Measurements from ENCODE around the gene ATOX1.
A peak's percentile ranks its signal among the peaks of the same experiment; 100 is the strongest.
"Not testable (repeated sequence)": the region's sequence is repeated elsewhere in the genome, so short reads cannot be mapped to it uniquely, and the experiment has no call there.

The ATOX1 gene, protein sequence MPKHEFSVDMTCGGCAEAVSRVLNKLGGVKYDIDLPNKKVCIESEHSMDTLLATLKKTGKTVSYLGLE

DNA sequence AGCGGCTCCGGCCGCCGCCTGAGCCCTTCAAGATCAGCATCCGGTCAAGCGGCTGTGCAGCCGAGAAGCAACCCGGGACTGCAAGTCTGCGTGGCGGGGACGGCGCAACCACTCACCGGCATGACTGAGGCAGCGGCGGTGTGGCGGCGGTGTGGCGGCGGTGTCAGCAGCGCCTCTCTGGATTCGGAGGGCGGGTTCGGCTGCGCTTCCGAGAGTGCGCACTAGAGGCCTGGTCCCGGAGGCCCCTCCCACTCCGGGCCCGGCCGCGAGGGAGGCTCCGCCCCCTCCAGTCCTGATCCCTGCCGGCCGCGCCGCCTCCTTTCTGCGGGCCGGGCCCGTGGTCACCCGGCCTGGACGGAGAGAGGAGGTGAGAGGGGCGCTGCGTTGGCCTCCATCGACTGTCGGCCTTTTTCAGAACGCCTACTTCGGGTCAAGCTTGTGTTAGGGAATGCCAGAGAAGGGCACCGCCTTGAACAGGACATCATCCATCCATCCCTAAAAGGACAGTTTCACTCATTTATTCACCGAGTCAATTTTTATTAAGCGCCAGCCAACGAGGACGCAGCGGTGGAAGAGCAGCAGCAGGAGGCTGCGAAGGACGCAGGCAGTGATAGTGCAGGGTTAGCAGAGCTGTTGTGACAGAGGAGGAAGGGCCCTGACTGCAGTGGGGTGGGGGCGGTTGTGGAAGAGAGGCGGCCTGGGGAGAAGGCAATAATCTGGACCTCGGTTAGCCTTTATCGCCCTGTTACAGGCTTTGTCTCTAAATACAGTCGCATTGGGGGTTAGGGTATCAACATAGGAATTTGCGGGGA is at the start of gene ATOX1:
TSS of gene ATOX1 (minus strand) at position 202 of the 812 bp plus-strand sequence. CDS start at position 122, 80 bp downstream.
- DNase-seq (ENCODE audit: low read depth in 3 of 3): peak; percentile 85 to 87 (median 86)

DNA sequence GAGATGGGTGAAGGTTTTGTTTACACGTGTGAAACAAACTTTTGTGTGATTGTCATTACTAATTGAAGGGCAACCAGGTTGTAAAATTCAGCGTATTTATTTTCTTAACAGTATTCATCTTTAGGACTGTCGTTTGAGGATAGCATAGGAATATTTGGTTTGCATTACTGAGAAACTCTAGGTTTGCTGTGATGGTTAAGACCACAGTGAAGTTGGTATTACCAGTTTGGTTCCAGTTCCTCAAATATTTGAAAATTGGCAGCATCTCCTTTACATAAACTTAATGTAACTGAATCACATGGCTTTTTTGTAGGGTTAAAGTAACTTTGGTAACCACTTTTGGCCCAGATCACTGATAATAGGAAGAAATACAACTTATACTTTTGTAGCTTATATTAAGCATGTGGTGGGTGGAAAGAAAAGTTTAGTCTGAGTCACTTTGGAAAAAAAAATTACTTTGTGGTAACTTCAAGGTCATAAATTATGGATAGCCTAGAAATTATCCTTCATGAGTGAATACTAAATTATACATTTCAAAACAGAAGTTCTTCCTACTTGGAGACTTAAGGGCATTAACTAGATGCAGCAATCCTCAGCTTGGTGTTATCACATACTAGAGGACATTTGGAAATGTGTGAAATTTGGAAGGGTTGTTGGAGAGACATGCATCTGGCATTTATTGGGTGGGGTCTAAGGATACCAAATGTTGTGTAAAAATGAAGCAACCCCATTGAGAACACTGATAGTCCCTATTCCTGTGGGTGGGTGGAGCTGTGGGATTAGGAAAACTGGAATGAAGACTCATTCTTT is 47.2 kb upstream of the ATOX1 start:
- DNase-seq (ENCODE audit: low read depth in 3 of 3): no peak

DNA sequence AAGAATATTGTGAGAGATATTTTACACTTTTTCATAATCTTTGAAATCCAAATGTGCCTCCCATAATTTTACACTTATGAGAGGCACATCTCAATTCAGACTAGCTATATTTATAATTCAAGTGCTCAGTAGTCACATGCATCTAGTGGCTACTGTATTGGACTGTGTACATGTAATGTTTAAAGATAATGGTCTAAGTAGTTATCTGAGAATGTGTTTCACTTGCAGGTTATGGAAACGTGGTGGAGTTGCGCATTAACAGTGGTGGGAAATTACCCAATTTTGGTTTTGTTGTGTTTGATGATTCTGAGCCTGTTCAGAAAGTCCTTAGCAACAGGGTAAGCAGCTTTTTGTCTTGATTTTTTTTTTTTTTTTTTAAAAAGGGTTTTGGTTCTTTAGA is 42.1 kb upstream of the ATOX1 start:
- no peak for DNase-seq (ENCODE audit: low read depth in 3 of 3)

DNA sequence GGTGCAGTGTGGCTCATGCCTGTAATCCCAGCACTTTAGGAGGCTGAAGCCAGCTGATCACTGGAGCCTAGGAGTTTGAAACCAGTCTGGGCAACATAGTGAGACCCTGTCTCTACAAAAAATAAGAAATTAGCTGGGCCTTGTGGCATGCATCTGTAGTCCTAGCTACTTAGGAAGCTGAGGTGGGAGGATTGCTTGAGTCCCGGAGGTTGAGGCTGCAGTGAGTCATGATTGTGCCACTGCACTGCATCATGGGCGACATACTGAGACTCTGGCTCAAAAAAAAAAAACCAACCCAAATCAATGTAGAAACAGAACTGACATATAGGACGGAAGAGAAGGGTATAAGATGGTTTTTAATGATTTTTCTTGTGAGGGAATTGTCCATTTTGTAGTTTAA is 41.0 kb upstream of the ATOX1 start:
- no peak for DNase-seq (ENCODE audit: low read depth in 3 of 3)

DNA sequence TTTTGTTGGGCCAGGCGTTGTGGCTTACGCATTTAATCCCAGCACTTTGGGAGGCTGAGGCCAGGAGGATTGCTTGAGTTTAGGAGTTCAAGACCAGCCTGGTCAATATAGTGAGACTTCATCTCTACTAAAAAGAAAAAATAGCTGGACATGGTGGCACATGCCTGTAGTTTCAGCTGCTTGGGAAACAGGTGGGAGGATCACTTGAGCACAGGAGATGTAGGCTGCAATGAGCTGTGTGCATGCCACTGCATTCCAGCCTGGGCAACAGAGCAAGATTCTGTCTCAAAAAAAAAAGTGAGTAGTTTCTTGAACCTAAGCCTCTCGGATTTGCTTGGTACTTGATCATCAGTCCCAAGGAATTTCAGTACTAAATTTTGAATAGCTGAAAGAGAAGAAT is 40.2 kb upstream of the ATOX1 start:
- no peak for DNase-seq (ENCODE audit: low read depth in 3 of 3)

DNA sequence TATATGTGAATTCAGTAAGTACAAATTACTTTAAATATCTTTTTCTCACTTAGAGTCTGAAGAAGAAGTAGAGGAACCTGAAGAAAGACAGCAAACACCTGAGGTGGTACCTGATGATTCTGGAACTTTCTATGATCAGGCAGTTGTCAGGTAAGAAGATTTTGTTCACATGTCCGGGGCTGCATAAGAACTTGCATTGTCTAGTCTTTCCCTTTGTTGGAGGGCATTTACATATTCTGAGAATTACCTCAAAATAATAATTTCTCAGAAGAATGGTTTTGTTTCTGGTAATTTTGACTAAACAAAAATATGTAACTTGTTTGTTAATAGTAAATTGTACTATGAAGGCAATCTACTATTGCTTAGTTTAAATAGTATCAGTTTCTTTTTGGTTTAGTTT is 37.0 kb upstream of the ATOX1 start:
- no peak for DNase-seq (ENCODE audit: low read depth in 3 of 3)

DNA sequence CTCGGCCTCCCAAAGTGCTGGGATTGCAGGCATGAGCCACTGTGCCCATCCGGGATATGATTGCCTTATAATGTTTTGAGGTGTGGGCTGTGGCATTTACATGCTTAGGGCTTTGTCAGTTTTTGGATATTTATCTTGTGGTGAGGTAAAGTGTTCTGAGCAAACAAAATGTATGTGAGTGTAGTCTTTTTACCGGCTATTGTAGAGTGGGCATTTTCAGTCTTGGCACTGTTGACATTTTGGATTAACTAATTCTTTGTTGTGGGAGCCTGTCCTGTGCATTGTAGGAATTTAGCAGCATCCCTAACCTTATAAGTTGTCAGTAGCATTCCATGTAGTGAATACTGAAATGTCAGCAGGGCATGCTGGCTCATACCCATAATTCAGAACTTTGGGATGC is 34.9 kb upstream of the ATOX1 start:
- DNase-seq (ENCODE audit: low read depth in 3 of 3): no peak

DNA sequence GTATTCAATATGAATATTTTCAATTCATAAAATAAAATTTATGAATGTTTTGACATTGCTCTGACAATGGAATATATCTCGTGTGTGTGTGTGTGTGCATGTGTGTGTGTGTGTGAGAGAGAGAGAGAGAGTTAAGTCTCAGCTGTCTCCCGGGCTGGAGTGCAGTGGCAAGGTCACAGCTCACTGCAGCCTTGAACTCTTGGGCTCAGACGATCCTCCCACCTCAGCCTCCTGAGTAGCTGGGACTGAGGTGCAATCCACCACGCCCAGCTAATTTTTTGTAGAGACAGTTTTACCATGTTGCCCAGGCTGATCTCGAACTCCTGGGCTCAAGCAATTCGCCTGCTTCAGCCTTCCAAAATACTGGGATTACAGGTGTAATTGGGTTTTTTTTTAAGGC is 29.4 kb upstream of the ATOX1 start:
- no peak for DNase-seq (ENCODE audit: low read depth in 3 of 3)

DNA sequence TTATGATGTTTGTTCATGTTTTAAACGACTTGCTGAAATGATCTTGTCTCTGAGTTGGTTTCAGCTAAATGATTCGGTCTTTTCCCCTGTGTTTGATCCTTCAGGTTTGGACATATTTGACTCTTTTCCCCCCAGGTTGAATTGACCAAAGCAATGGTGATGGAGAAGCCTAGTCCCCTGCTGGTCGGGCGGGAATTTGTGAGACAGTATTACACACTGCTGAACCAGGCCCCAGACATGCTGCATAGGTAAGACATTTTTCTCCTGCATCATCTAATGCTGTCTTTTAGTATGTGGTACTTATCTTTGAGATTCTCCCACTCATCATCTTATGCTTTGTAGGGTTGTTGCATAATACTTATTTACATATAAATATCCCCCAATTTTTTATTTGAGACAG is 28.0 kb upstream of the ATOX1 start:
- DNase-seq (ENCODE audit: low read depth in 3 of 3): no peak

DNA sequence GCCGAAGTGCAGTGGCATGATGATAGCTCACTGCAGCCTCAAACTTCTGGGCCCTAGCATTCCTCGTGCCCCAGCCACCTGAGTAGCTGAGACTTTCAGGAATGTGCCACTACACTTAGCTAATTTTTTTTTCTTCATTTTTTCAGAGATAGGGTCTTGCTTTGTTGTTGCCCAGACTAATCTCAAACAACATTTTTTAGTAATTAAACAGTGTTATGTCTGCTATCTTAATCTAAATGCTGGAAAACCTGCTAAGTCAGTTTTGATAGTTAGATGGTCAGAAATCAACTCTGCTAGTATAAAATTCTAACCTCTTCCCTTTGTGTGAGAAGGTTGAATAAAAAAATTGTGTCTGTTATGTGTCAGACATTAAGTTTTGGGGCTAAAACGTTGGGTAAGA is 25.7 kb upstream of the ATOX1 start:
- no peak for DNase-seq (ENCODE audit: low read depth in 3 of 3)

DNA sequence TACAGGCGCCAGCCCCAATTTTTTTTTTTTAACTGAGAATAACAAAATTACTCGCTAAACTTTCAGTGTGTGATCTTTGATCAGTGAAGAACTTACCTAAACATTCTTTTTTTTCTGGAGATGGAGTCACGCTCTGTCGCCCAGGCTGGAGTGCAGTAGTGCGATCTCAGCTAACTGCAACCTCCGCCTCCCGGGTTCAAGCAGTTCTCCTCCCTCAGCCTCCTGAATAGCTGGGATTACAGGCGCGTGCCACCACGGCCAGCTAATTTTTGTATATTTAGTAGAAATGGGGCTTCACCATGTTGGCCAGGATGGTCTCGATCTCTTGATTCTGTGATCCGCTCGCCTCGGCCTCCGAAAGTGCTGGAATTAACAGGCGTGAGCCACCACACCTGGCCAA is 25.2 kb upstream of the ATOX1 start:
- DNase-seq (ENCODE audit: low read depth in 3 of 3): not testable (repeated sequence)

DNA sequence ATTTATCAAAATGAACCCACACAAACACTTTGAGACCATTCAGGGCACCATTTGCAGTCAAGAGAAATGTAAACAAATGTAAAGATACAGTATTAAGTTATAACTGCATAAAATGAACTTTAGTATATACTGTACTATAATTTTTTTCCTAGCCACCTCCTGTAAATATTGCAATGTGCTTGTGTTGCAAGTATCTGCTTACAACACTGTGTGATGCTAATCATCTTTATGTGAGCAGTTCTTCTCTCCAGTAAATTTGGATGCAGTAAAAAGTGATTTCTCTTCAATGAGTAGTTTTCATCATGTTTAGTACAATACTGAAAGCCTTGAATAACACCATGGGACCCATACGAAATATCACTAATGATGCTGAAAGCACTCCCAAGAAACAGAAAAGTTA is 22.8 kb upstream of the ATOX1 start:
- no peak for DNase-seq (ENCODE audit: low read depth in 3 of 3)

DNA sequence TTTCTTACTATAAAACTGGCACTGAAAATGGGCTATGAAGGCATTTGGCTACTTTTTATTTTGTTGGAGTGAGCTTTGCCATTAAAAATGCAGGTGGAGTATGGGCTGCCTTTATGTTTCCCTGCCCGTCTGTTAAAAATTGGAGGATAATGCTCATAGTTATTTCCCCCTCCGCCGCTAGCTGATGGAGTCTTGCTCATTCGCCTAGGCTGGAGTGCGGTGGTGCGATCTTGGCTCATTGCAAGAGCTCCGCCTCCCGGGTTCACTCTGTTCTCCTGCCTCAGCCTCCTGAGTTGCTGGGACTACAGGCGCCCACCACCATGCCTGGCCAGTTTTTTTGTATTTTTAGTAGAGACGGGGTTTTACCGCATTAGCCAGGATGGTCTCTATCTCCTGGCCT is 21.9 kb upstream of the ATOX1 start:
- DNase-seq (ENCODE audit: low read depth in 3 of 3): no peak

DNA sequence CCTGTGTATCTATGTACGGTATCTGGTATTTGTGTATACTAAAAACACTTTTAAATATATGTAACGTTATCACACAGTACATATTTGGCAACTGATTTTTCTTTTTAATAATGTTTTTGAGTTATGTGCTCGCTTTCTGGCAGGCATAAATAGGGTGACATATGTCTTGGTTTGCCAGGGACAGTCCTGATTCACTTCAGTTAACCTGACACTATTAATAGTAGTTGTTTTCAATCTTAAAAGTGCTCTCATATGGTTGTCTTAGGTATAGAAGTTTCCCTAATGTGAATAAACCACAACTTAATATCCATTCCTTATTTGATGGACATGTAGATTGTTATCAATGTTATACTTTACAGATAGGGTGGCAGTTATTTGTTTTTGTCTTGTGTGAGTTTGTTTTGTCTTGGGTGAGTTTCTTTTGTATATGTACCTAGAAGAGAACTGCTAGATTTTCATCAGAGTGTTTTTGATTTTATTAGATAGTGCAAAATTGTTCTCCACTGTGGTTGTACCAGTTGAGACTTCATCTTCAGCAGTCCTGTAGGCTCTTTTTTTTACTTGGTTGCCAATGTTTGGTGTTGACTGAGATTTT is 21.2 kb upstream of the ATOX1 start:
- DNase-seq (ENCODE audit: low read depth in 3 of 3): no peak

DNA sequence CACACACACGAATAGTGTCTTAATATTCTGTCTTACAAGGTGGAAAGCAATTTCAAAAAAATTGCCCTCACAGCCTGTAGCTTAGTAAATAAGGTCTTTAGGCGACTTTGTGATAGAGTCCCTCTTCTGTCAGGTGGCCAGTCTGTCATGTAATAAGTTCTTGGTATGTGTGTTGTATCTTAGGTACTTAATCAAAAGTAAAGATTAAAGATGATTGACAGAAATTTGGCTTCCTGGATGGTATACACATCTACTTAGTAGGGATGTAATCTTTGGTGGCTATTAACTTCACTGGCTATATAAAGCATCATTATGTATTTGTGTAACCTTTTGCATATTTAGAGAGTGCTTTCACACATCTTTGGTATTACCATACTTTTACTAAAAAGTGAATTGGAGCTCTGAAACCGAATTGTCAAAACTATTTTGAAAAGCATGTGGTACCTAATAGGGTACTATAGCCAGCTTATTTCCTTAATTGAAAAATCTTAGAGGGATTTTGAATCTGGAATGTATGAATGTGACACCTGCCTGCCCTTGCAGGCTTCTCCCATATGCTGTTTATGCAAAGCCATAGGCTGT is 16.7 kb upstream of the ATOX1 start:
- DNase-seq (ENCODE audit: low read depth in 3 of 3): no peak

DNA sequence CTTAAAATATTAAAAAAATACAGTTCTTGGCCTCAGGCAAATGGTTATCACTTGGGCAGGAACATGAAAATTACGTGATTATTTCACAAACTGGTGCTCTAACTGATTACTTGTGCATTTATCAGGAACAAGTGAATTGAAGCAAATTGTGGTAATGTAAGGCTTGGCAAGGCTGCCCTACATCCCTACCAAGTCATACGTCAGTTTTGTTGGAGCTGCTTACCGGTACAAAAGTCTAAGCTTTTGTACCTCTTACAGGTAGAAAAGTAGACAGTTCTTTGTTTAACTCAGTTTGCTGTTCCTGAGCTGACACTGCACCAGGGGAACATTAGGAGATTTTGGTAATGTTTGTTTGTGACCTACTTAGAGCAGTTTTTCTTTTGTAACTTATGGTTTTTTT is 15.5 kb upstream of the ATOX1 start:
- no peak for DNase-seq (ENCODE audit: low read depth in 3 of 3)

DNA sequence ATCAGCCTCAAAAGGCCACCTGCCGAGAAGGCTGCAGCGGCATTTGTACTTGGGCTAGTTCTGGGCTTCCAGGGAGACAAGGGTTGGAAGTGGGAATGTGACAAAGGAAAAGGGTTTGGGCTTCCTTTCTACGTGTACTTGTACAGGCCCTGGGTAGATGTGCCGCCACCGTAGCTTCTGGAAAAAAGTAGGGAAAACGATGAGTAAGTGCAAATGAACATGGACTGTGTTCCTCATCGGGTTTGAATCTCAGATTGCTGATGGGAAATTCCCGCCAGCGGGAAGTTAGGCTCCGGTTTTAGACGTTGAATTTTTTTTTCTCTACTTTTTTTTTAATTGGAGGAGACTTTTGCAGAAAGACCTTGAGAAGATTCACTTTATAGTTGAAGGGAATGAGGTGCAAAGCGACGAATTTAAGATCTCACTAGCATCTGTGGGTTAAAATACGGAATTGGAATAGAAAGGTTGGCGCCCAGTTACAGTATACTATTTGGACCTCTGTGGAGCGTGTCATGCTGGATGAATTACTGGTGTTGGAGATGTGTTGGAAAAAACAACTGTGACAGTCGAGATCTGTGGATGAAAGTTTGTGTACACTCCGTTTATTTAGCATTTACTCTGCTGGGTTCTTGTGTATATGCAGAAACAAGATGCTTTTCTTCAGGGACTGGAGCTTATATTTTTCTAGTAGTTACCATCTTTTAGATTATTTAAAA is 14.6 kb upstream of the ATOX1 start:
- no peak for DNase-seq (ENCODE audit: low read depth in 3 of 3)

DNA sequence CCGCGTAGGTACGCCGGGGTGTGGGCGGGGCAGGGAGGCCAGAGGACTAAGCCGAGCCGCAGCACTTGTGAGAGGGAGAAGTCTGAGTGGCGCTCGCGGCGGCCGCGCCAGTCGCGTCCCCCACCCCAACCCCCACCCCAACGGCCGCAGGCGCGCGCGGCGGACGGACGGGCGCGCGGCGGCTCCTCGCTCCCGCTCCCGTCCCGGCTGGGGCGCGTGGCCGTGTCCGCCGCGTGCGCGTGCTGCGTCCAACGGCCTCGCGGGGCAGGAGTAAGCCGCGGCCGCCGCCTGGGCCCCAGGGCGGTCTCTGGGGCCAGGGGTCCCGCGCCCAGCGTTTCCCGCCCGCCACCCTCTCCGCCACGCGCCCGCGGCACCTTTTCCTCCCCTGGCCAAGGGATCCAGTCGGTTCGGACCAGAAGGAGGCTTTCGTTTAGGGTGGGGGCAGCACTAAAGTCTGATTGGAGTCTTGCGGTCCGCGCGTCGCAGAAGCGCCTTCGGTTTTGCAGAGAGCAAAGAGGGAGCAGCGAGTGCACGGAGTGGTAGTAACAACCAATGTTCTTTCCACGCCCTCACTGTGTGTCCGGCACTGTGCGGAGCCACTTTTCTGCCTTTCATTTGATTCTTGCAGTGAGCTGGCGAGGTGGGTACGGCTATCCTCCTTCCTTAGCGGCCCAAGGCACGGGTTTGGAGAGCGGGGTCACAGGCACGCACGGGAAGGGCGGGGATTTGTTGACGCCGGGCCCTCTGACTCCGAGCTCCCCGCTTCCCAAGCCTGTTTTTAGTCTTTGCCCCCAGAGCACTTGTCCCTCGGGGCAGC is 13.8 kb upstream of the ATOX1 start:
- peak in 2 of 3 donors; percentile 16 to 23 for DNase-seq (ENCODE audit: low read depth in 3 of 3)

DNA sequence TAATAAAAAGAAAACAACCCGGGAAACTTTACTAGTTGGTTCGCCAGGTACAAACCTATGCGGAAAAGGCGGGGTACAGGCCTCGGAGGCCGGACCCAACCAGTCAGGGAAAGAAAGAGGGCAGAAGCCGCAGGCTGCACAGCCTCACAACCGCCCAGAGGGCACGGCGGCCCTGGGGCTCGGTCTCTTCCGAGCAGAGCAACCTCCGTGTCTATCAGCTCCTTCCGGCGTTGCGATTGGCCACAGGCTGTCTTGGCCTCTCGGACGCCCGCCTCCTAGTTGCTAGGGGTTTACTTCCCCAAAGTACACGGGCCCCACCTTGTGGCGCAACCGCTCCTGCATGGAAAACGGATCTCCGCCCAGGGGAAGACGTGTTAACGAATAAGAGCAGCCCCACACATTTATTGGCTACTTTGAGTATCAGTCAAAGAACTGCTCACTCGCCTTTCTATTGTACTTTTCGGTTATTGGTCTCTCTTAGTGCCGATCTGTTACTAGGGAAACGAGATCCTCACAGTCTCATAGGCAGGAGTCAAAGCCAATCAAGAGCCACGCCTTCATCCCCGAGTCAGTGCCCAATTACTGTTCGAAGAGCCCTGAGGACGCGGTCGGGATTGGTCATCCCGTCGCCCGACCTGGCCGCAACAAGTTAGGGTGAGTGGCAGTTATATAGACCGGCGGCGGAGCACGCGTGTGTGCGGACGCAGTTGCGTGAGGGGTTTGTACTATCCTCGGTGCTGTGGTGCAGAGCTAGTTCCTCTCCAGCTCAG is 13.0 kb upstream of the ATOX1 start, which contains the start of gene G3BP1:
TSS of gene G3BP1 (plus strand) at position 696 of the 770 bp plus-strand sequence. CDS start 14,667 bp downstream, outside the sequence.
- peak; percentile 97 to 99 (median 98) for DNase-seq (ENCODE audit: low read depth in 3 of 3)
